Type B pancreatic cell (in vitro differentiated cells): ENCODE results near the gene RRP7A. TPM values are rescaled to one million over a fixed set of nuclear protein-coding genes. Genes with fewer than 3 reads are reported as not detected.
A peak's percentile ranks its signal among the peaks of the same experiment; 100 is the strongest.
"Not testable (repeated sequence)": the region's sequence is repeated elsewhere in the genome, so short reads cannot be mapped to it uniquely, and the experiment has no call there.

Experiments used
- DNase-seq: peaks from one replicate; pipeline ENCODE4 v3.0.0; 2021; ENCODE audit warnings: mixed read lengths; ENCODE audit not compliant: unreplicated experiment; ENCODE audit errors: extremely low spot score
- H3K27ac Mint-ChIP-seq: 2 replicates; pipeline ENCODE4 v1.8.0; 2021; ENCODE audit warnings: mild to moderate bottlenecking, mixed read lengths
- H3K27me3 Mint-ChIP-seq: 2 replicates; pipeline ENCODE4 v1.8.0; 2021; ENCODE audit warnings: mixed read lengths
- H3K36me3 Mint-ChIP-seq: 2 replicates; pipeline ENCODE4 v1.8.0; 2021; ENCODE audit warnings: mixed read lengths
- H3K4me1 Mint-ChIP-seq: one replicate; pipeline ENCODE4 v1.8.0; 2021; ENCODE audit warnings: mixed read lengths; ENCODE audit not compliant: unreplicated experiment
- H3K4me3 Mint-ChIP-seq: 2 replicates; pipeline ENCODE4 v1.8.0; 2021; ENCODE audit warnings: mild to moderate bottlenecking, mixed read lengths
- H3K9me3 Mint-ChIP-seq: 2 replicates; pipeline ENCODE4 v1.8.0; 2021; ENCODE audit warnings: mixed read lengths
- CTCF ChIP-seq: fragments of 200-600 bp; sonication (generic); conservative IDR thresholded peaks from 2 replicates; pipeline ENCODE4 v1.5.0; 2021; ENCODE audit warnings: antibody characterized with exemption, mild to moderate bottlenecking
- total RNA-seq: library from RNA; stranded (reverse); gene quantifications from 2 replicates; pipeline ENCODE4 v1.2.1, GENCODE V29; 2021; ENCODE audit warnings: low replicate concordance

The RRP7A gene
- total RNA-seq, 1 donor from 2014 or later: 76.0 TPM

DNA sequence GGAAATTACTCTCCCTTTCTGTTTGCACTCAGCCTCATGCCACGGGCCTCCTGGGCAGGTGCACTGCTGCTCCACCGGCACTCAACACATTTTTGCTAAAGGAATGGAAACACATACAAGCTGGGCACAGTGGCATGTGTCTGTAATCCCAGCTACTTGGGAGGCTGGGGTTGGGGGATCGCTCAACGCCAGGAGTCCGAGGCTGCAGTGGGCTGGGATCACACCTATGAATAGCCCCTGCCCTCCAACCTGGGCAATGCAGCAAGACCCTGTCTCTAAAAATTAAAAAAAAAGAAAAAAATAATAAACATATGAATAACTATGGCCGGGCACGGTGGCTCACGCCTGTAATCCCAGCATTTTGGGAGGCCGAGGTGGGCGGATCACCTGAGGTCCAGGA, 30.6 kb downstream of the RRP7A start:
- H3K27ac Mint-ChIP-seq: no peak overlapping the region
- H3K9me3 Mint-ChIP-seq: no peaks in the 10 kb centered on the region
- H3K36me3 Mint-ChIP-seq: no peaks in the 10 kb centered on the region
- DNase-seq: no peak
- no peak for TF ChIP-seq CTCF
- H3K4me3 Mint-ChIP-seq: no peak overlapping the region
- peaks cover 3% of the 10 kb centered on the region for H3K27me3 Mint-ChIP-seq
- H3K4me1 Mint-ChIP-seq: peaks cover 10% of the 10 kb centered on the region

GRCh38 chr22:42484506-42484905, 35.1 kb downstream of the RRP7A start:
- TF ChIP-seq CTCF: no peak
- no peak overlapping the region for H3K4me3 Mint-ChIP-seq
- H3K4me1 Mint-ChIP-seq: peaks cover 3% of the 10 kb centered on the region
- no peaks in the 10 kb centered on the region for H3K9me3 Mint-ChIP-seq
- H3K27me3 Mint-ChIP-seq: no peaks in the 10 kb centered on the region
- H3K27ac Mint-ChIP-seq: no peak overlapping the region
- DNase-seq: no peak
- no peaks in the 10 kb centered on the region for H3K36me3 Mint-ChIP-seq

DNA sequence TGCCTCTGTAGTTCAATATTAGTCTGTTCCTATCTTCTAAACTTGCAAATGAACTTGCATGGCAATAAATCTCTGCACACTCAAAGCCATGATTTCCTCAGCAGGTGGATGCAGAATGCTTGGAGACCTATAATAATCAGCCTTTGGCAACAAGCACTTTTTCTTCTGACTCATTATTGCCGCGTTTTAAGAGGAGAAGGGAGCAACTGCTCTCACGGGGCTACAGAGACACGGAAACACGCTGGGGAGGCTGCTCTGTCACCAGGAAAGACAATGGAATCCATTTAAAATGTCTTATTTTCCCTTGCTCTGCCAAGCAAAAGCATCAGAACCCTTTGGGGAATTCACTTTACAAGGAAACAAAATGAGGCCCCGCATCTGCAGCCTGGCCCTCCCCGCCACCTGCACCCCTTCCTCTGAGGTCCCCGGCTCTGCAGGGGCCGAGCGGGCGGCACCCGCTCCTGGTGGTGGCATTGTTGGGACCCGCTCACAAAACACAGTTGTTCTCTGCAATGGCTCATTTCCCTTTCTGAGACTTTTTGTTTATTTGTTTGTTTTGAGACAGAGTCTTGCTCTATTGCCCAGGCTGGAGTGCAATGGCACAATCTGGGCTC, 35.9 kb downstream of the RRP7A start:
- H3K4me1 Mint-ChIP-seq, H3K36me3 Mint-ChIP-seq, DNase-seq, H3K27ac Mint-ChIP-seq, H3K9me3 Mint-ChIP-seq, H3K27me3 Mint-ChIP-seq, H3K4me3 Mint-ChIP-seq: not testable (repeated sequence)

GRCh38 chr22:42475122-42475521, 44.5 kb downstream of the RRP7A start:
- no peak for TF ChIP-seq CTCF
- Mint-ChIP-seq H3K4me3 (no peak overlapping the region), H3K27ac (no peak overlapping the region), H3K9me3 (no peaks in the 10 kb centered on the region), H3K36me3 (no peaks in the 10 kb centered on the region), H3K27me3 (peaks cover 5% of the 10 kb centered on the region), H3K4me1 (peaks cover 6% of the 10 kb centered on the region)
- DNase-seq: no peak

GRCh38 chr22:42473484-42474193, 46.0 kb downstream of the RRP7A start:
- Mint-ChIP-seq H3K36me3 (no peaks in the 10 kb centered on the region), H3K27me3 (peaks cover 5% of the 10 kb centered on the region), H3K9me3 (no peaks in the 10 kb centered on the region), H3K4me1 (peaks cover 6% of the 10 kb centered on the region), H3K4me3 (no peak overlapping the region), H3K27ac (no peak overlapping the region)
- peak; percentile 85 for TF ChIP-seq CTCF
- no peak for DNase-seq

GRCh38 chr22:42472671-42473070, 46.9 kb downstream of the RRP7A start:
- no peak overlapping the region for H3K4me3 Mint-ChIP-seq
- DNase-seq: no peak
- peaks cover 9% of the 10 kb centered on the region for H3K27me3 Mint-ChIP-seq
- H3K9me3 Mint-ChIP-seq: no peaks in the 10 kb centered on the region
- no peak overlapping the region for H3K27ac Mint-ChIP-seq
- TF ChIP-seq CTCF: no peak
- H3K36me3 Mint-ChIP-seq: no peaks in the 10 kb centered on the region
- H3K4me1 Mint-ChIP-seq: peaks cover 6% of the 10 kb centered on the region
